Dermis blood vessel endothelial cell (primary cell): ENCODE measurements around the gene EDEM2. TPM values are rescaled to one million over a fixed set of nuclear protein-coding genes. Genes with fewer than 3 reads are reported as not detected.
"Not testable (repeated sequence)": the region's sequence is repeated elsewhere in the genome, so short reads cannot be mapped to it uniquely, and the experiment has no call there.

Experiments used
- DNase-seq: peaks from one replicate; pipeline ENCODE4 v3.0.0; 2010
- total RNA-seq: library from RNA; depleted of rRNA; stranded (reverse); fragments of >200 nt; gene quantifications from 2 replicates; pipeline ENCODE4 v1.2.3, GENCODE V29; 2014

Gene EDEM2
- total RNA-seq, 1 donor from 2014 or later: 92.2 TPM

GRCh38 chr20:35125753-35126152 is 21.4 kb downstream of the EDEM2 start:
- DNase-seq: no peak

- DNase-seq: peak; percentile 62
Measured at GRCh38 chr20:35122756-35123405, 24.3 kb downstream of the EDEM2 start.

- DNase-seq: no peak
Measured at GRCh38 chr20:35121186-35121585, 25.9 kb downstream of the EDEM2 start.

GRCh38 chr20:35120012-35120701 is 27.0 kb downstream of the EDEM2 start:
- DNase-seq: peak; percentile 76

- no peak for DNase-seq
Measured at GRCh38 chr20:35117629-35118028, 29.5 kb downstream of the EDEM2 start.

GRCh38 chr20:35117196-35117595 is 29.9 kb downstream of the EDEM2 start:
- DNase-seq: no peak

- no peak for DNase-seq
Measured at GRCh38 chr20:35116258-35116657, 30.9 kb downstream of the EDEM2 start.

GRCh38 chr20:35115606-35116005 is 31.5 kb downstream of the EDEM2 start:
- DNase-seq: no peak

- DNase-seq: not testable (repeated sequence)
Measured at GRCh38 chr20:35112276-35112675, 34.9 kb downstream of the EDEM2 start.

GRCh38 chr20:35111141-35111888 is 35.8 kb downstream of the EDEM2 start:
- peak; percentile 71 for DNase-seq

- DNase-seq: no peak
Measured at GRCh38 chr20:35108921-35109320, 38.2 kb downstream of the EDEM2 start.

- DNase-seq: no peak
Measured at GRCh38 chr20:35106827-35107380, 40.2 kb downstream of the EDEM2 start.

GRCh38 chr20:35104685-35105295 is 42.3 kb downstream of the EDEM2 start:
- no peak for DNase-seq

GRCh38 chr20:35101620-35102019 is 45.5 kb downstream of the EDEM2 start:
- DNase-seq: no peak

GRCh38 chr20:35093267-35093884 is 53.8 kb downstream of the EDEM2 start:
- DNase-seq: peak; percentile 42

GRCh38 chr20:35092524-35093266 is 54.4 kb downstream of the EDEM2 start, which contains the start of gene TRPC4AP:
Gene TRPC4AP (minus strand): TSS chr20:35092807. CDS start chr20:35092781, 26 bp downstream.
- peak; percentile 93 for DNase-seq

- peak; percentile 45 for DNase-seq
Measured at GRCh38 chr20:35091816-35092523, 55.2 kb downstream of the EDEM2 start.

- peak; percentile 59 for DNase-seq
Measured at GRCh38 chr20:35088231-35089145, 58.6 kb downstream of the EDEM2 start.

- DNase-seq: no peak
Measured at GRCh38 chr20:35087791-35088190, 59.3 kb downstream of the EDEM2 start.

- DNase-seq: no peak
Measured at GRCh38 chr20:35087355-35087754, 59.8 kb downstream of the EDEM2 start.
